GM23248 (cell line): ENCODE data around the gene TAPBPL.
"Not testable (repeated sequence)": the region's sequence is repeated elsewhere in the genome, so short reads cannot be mapped to it uniquely, and the experiment has no call there.

Experiments used
- EZH2 ChIP-seq: fragments of 200-600 bp; sonication (generic); IDR thresholded peaks from 2 replicates; pipeline ENCODE4 v1.6.1; 2018; ENCODE audit warnings: antibody characterized with exemption, mild to moderate bottlenecking; ENCODE audit not compliant: insufficient read depth, poor library complexity, severe bottlenecking
- EZH2phosphoT487 ChIP-seq: fragments of 200-600 bp; sonication (generic); IDR thresholded peaks from 2 replicates; pipeline ENCODE4 v1.6.1; 2018; ENCODE audit warnings: antibody characterized with exemption, moderate library complexity, mild to moderate bottlenecking, low read depth; ENCODE audit not compliant: insufficient read depth

DNA sequence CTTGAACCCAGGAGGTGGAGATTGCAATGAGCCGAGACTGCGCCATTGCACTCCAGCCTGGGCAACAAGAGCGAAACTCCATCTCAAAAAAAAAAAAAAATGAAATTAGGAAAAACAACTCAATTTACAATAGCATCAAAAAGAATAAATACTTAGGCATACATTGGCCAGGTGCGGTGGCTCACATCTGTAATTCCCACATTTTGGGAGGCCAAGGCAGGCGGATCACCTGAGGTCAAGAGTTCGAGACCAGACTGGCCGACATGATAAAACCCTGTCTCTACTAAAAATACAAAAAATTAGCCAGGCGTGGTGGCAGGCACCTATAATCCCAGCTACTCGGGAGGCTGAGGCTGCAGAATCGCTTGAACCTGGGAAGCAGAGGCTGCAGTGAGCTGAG, 24.0 kb upstream of the TAPBPL start:
- TF ChIP-seq EZH2, EZH2phosphoT487: not testable (repeated sequence)
